HG03558 (cell line): ENCODE measurements around the gene JPT1.
"Not testable (repeated sequence)": the region's sequence is repeated elsewhere in the genome, so short reads cannot be mapped to it uniquely, and the experiment has no call there.

Source experiments
- ATAC-seq: cut with Tn5 transposase; IDR thresholded peaks from one replicate; pipeline ENCODE4 v1.9.1; 2021; ENCODE audit warnings: moderate number of reproducible peaks; ENCODE audit not compliant: unreplicated experiment; ENCODE audit errors: extremely low read depth

Gene JPT1

GRCh38 chr17:75159196-75160031, 5.1 kb upstream of the JPT1 start:
- no peak for ATAC-seq

DNA sequence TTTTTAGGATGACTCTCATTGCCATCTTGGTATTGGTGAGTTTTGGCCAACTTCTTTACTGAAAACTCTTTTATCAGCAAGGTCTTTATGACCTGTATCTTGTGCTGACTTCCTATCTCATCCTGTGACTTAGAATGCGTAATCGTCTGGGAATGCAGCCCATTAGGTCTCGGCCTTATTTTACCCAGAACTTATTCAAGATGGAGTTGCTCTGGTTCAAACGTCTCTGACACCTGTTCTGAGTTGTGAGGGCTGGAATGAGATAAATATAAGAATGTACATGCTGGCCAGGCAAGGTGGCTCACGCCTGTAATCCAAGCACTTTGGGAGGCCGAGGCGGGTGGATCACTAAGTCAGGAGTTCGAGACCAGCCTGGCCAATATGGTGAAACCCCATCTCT, 4.2 kb upstream of the JPT1 start:
- not testable (repeated sequence) for ATAC-seq

GRCh38 chr17:75155191-75155601, 884 bp upstream of the JPT1 start:
- ATAC-seq: no peak

DNA sequence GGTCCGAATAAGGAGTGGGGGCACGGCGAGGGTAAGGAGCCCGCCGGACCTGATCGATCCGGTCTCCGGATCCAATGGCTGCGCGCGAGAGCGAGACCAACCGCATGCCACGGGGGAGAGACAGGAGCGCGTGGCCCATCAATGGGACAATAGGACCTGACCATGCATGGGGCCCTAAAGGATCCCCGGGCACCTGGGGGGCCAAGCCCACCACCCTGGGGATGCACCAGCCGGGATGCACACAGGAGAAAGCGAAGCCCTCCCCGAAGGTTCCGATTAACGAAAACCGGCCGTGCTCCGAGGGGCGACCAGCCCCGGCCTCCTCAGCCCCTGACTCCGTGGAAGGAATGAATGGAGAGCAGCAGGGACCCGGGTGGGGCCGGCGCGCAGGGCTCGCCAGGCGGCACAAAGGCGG, 525 bp downstream of the JPT1 start:
- ATAC-seq: peak; percentile 10

DNA sequence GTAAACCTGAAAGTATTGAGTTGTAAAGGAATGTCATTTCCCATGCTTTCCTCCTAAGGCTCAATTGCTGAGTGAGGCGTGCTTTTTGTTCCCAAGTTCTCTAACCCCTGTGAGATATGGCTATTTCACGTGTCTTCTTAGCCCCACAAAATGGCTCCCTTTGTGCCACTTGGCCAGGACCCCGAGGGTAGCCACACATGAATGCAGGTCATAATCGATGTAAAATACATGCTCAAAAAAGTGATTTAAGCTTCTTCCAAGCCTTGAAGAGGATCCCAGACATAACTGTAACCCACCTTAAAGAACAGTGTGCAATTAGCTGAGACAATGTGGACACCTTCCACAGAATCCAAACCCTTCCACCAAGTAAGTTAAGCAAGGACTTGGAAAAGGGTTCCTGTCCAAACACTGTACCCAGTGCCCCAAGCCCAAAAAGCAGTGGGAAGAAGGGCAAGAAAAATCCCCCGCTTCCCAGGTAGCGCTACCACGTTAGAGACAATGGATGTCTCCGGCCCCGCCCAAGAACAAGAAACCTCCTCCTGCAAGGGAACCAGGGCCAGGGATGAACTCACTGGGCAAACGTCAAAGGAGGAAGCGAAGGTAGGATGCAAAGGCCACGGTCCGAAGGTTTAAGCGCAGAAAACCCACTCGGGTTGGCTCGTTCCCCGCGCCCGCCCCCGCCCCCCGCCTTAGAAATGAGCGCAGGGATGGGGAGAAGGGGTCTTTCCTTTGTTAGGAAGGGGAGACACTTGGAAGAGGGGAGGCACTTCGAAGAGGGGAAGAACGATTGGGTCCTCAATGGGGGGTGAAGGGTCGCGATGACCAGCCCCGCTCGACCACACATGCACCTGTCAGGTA, 1.2 kb downstream of the JPT1 start:
- ATAC-seq: no peak

GRCh38 chr17:75152523-75152921, 1.8 kb downstream of the JPT1 start:
- ATAC-seq: no peak

DNA sequence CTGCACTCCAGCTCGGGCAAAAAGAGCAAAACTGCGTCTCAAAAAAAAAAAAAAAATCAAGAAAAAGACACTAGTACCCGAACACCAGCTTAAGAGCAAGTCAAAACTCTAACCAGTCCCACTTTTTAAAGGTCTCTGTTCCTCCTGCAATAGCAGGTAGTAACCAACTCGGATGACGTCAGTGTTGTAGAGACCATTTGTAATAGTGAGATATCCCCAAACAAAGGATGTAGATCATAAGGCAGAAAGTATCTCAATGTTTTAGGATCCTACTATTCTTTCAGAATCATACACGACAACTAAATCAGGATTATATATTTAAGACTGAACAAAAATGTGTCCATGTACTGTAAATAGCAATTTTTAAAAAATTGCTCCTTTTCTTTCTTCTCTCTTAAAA, 2.4 kb downstream of the JPT1 start:
- ATAC-seq: no peak

- no peak for ATAC-seq
Observed at GRCh38 chr17:75147878-75148546, 6.3 kb downstream of the JPT1 start.

- ATAC-seq: no peak
Observed at GRCh38 chr17:75146592-75146991, 7.7 kb downstream of the JPT1 start.

DNA sequence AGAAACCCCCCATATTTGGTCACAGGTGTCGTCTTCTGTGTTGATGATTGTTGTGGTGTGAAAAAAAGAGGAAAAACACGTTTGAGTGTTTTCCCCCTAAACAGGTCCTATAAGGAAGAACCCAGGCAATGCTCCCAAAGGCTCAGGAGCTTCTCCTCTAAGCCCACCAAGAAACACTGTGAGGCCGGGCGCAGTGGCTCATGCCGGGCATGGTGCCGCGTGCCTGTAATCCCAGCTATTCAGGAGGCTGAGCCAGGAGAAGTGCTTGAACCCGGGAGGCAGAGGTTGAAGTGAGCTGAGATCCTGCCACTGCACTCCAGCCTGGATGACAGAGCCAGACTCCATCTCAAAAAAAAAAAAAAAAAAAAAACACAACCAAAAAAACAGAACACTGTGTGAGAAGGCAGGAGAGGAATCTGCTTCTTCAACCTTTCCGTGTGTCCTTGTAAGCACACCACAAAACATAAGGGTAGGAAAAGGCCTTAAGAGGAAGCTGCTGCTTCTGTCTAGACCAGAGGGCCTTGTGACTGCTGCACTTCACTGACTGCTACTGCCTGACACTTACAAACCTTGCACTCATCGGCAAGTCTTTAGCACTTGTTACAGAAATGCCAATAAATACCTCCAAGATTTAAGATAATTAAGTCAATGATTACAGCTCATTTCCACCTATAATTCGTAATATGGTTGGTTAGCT, 9.3 kb downstream of the JPT1 start:
- no peak for ATAC-seq

DNA sequence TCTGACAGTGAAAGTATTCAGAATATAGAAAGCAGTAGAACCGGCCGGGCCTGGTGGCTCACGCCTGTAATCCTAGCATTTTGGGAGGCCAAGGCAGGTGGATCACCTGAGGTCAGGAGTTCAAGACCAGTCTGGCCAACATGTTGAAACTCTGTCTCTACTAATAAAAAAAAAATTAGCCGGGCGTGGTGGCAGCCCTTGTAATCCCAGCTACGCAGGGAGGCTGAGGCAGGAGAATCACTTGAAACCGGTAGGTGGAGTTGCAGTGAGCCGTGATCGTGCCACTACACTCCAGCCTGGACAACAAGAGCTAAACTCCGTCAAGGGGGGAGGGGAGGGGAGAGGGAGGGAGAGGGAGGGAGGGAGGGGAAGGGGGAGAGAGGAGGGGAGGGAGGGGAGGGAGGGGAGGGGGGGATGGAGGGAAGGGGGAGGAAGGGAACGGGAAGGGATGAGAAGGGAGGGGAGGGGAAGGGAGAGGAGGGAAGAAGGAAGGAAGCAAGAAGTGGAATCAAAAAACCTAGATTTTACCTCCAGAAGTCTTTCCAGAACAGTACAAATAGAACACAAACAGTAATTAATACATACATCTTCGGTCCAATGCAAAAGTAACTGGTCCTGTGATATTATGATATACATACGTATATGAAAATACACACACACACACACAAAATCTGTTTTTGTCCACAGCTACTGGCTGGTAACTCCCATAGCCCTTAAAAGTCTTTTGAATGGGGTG, 11.9 kb downstream of the JPT1 start:
- ATAC-seq: no peak

DNA sequence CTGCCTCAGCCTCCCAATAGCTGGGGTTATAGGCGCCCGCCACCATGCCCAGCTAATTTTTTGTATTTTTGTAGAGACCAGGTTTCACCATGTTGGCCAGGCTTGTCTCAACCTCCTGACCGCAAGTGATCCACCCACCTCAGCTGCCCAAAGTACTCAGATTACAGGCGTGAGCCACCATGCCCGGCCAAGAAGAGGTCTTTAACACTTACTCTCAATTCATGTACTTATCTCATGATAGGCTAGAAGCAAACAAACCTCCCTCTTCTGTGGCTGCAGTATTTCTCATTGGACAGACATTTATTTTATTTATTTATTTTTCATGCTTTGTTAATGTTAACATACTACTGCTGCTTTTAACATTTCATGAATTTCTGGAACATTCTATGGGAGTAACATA, 15.8 kb downstream of the JPT1 start:
- no peak for ATAC-seq

DNA sequence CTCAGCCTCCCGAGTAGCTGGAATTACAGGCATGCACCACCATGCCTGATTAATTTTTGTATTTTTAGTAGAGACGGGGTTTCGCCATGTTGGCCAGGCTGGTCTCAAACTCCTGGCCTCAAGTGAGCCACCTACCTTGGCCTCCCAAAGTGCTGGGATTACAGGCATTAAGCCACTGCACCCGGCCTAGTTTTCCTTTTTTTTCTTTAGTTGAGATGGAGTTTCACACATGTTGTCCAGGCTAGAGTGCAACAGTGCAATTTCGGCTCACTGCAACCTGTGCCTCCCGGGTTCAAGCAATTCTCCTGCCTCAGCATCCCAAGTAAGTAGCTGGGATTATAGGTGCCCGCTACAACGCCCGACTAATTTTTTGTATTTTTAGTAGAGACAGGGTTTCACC, 16.6 kb downstream of the JPT1 start:
- not testable (repeated sequence) for ATAC-seq

- no peak for ATAC-seq
Observed at GRCh38 chr17:75135946-75136345, 18.4 kb downstream of the JPT1 start.

- no peak for ATAC-seq
Observed at GRCh38 chr17:75135452-75135851, 18.9 kb downstream of the JPT1 start.

DNA sequence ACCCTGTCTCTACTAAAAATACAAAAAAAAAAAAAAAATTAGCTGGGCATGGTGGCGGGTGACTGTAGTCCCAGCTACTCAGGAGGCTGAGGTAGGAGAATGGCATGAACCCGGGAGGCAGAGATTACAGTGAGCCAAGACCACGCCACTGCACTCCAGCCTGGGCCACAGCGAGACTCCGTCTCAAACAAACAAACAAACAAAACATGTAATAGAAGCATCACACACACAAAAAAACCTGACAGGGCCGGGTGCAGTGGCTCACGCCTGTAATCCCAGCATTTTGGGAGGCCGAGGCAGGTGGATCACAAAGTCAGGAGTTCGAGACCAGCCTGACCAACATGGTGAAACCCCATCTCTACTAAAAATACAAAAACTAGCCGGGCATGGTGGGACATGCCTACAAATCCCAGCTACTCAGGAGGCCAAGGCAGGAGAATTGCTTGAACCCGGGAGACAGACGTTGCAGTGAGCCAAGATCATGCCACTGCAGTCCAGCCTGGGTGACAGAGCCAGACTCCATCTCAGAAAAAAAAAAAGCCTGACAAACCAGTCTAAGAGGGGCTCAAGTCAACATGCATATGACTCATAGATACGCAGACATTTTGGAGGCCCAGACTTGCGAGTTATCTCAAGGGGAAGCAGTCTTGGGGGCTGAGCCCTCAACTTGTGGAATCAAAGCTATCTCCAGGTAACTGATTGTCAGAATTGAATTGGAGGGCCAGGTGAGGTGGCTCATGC, 20.5 kb downstream of the JPT1 start:
- ATAC-seq: not testable (repeated sequence)

GRCh38 chr17:75133001-75133400, 21.3 kb downstream of the JPT1 start:
- no peak for ATAC-seq

GRCh38 chr17:75132018-75133000, 22.0 kb downstream of the JPT1 start:
- ATAC-seq: not testable (repeated sequence)
